Caco-2 (cell line): Measurements from ENCODE around the gene ADAP2. TPM values are rescaled to one million over a fixed set of nuclear protein-coding genes. Genes with fewer than 3 reads are reported as not detected.
"Not testable (repeated sequence)": the region's sequence is repeated elsewhere in the genome, so short reads cannot be mapped to it uniquely, and the experiment has no call there.

Experiments
- BruUV-seq: library from RNA; stranded (reverse); fragments of 400-500 nt; replicated peaks from 2 replicates; lab custom pipeline; 2021; lab: Mats Ljungman, UMichigan
- CTCF ChIA-PET: fragments of 300-600 bp; sonication (Branson Sonifier 250); formaldehyde crosslinking; loops from one replicate; lab custom pipeline; 2022; ENCODE audit warnings: antibody characterized with exemption; lab: Charles Lee
- POLR2A ChIA-PET: fragments of 300-600 bp; sonication (Branson Sonifier 250); formaldehyde crosslinking; loops from one replicate; lab custom pipeline; 2022; ENCODE audit warnings: antibody characterized with exemption; lab: Charles Lee
- DNase-seq, 2 experiments: peaks; one replicate each; pipeline versions ENCODE4 v3.0.0 to v3.0.0-alpha.2; 2020 to 2022
- H3K27me3 ChIP-seq: replicated peaks from 2 replicates; pipeline ENCODE4 v1.6.0; 2011; ENCODE audit warnings: low read length; ENCODE audit not compliant: control insufficient read depth, insufficient read depth
- H3K36me3 ChIP-seq: 2 replicates; pipeline ENCODE4 v1.5.1; 2011; ENCODE audit warnings: low read length; ENCODE audit not compliant: control insufficient read depth, insufficient read depth
- H3K4me1 ChIP-seq: fragments of 250-450 bp; sonication (Bioruptor Pico); 2 replicates; pipeline ENCODE4 v1.5.1; 2020; ENCODE audit warnings: mild to moderate bottlenecking
- H3K4me3 ChIP-seq: 2 replicates; pipeline ENCODE4 v1.5.1; 2011; ENCODE audit warnings: low read depth, mild to moderate bottlenecking, control low read depth, low read length
- H3K9me3 ChIP-seq: fragments of 250-450 bp; sonication (Bioruptor Pico); 2 replicates; pipeline ENCODE4 v1.5.1; 2020; ENCODE audit warnings: mild to moderate bottlenecking, moderate library complexity
- H3K27ac Mint-ChIP-seq: one replicate; pipeline ENCODE4 v1.8.0; 2022; ENCODE audit warnings: mixed read lengths; ENCODE audit not compliant: unreplicated experiment
- H3K27me3 Mint-ChIP-seq: one replicate; pipeline ENCODE4 v1.8.0; 2022; ENCODE audit warnings: mixed read lengths; ENCODE audit not compliant: insufficient read depth, unreplicated experiment
- H3K36me3 Mint-ChIP-seq: one replicate; pipeline ENCODE4 v1.8.0; 2022; ENCODE audit warnings: mild to moderate bottlenecking, mixed read lengths; ENCODE audit not compliant: insufficient read depth, unreplicated experiment
- H3K4me1 Mint-ChIP-seq: one replicate; pipeline ENCODE4 v1.8.0; 2022; ENCODE audit warnings: low read depth, mixed read lengths; ENCODE audit not compliant: unreplicated experiment
- H3K4me3 Mint-ChIP-seq: one replicate; pipeline ENCODE4 v1.8.0; 2022; ENCODE audit warnings: mild to moderate bottlenecking, moderate library complexity, mixed read lengths; ENCODE audit not compliant: unreplicated experiment
- H3K9me3 Mint-ChIP-seq: one replicate; pipeline ENCODE4 v1.8.0; 2022; ENCODE audit warnings: mixed read lengths; ENCODE audit not compliant: unreplicated experiment
- intact Hi-C: fragments of 100-400 bp; cut with micrococcal nuclease; formaldehyde crosslinking; loops from one replicate; pipeline ENCODE4 v1.10.0; 2022; ENCODE audit not compliant: unreplicated experiment
- total RNA-seq: library from RNA; stranded (reverse); gene quantifications from 2 replicates; pipeline ENCODE4 v1.2.3, GENCODE V29; 2022
- TF ChIP-seq, protein P1 (sequence below), 2 experiments: fragments of 200-600 bp in 1 of 2; IDR thresholded peaks; 1 replicate in 1 of 2; 2 replicates in 1 of 2; pipeline versions ENCODE4 v1.5.1 to v1.8.0; 2011 to 2022; ENCODE audit warnings: antibody characterized with exemption in 1 of 2, control low read depth in 1 of 2, inconsistent platforms in 1 of 2, low read depth in 1 of 2, low read length in 1 of 2, mild to moderate bottlenecking in 1 of 2, moderate library complexity in 1 of 2; ENCODE audit not compliant: insufficient read depth in 1 of 2, severe bottlenecking in 1 of 2, unreplicated experiment in 1 of 2

Gene ADAP2
- total RNA-seq, 1 experiment from 2014 or later = 3.1 TPM

GRCh38 chr17:30930495-30930894 lies 8.8 kb downstream of the ADAP2 start:
- H3K4me3 Mint-ChIP-seq = no peak overlapping the region
- no peaks in the 10 kb centered on the region for H3K9me3 ChIP-seq
- TF ChIP-seq, protein P1, sequence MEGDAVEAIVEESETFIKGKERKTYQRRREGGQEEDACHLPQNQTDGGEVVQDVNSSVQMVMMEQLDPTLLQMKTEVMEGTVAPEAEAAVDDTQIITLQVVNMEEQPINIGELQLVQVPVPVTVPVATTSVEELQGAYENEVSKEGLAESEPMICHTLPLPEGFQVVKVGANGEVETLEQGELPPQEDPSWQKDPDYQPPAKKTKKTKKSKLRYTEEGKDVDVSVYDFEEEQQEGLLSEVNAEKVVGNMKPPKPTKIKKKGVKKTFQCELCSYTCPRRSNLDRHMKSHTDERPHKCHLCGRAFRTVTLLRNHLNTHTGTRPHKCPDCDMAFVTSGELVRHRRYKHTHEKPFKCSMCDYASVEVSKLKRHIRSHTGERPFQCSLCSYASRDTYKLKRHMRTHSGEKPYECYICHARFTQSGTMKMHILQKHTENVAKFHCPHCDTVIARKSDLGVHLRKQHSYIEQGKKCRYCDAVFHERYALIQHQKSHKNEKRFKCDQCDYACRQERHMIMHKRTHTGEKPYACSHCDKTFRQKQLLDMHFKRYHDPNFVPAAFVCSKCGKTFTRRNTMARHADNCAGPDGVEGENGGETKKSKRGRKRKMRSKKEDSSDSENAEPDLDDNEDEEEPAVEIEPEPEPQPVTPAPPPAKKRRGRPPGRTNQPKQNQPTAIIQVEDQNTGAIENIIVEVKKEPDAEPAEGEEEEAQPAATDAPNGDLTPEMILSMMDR (IDR thresholded peaks at IDR 0.05; ENCODE audit: insufficient read depth in 1 of 2, low read depth in 1 of 2, low read length in 1 of 2, severe bottlenecking in 1 of 2, unreplicated experiment in 1 of 2) = no peak
- no peak overlapping the region for H3K27ac Mint-ChIP-seq
- no peaks in the 10 kb centered on the region for H3K36me3 Mint-ChIP-seq
- no peaks in the 10 kb centered on the region for H3K4me1 ChIP-seq
- no peak overlapping the region for H3K4me3 ChIP-seq
- DNase-seq = no peak
- no peaks in the 10 kb centered on the region for H3K36me3 ChIP-seq
- CTCF ChIA-PET = interaction anchor here (0.5 kb wide), 1 partner anchor 38 kb away, joined by 3 read pairs; no protein-coding TSS in a partner anchor
- no peaks in the 10 kb centered on the region for H3K4me1 Mint-ChIP-seq
- intact Hi-C loops = no loop called here
- BruUV-seq = no TSS peak
- H3K27me3 ChIP-seq = no peaks in the 10 kb centered on the region
- H3K27me3 Mint-ChIP-seq = peaks cover under 1% of the 10 kb centered on the region
- no peaks in the 10 kb centered on the region for H3K9me3 Mint-ChIP-seq
- POLR2A ChIA-PET = no interaction called here

DNA sequence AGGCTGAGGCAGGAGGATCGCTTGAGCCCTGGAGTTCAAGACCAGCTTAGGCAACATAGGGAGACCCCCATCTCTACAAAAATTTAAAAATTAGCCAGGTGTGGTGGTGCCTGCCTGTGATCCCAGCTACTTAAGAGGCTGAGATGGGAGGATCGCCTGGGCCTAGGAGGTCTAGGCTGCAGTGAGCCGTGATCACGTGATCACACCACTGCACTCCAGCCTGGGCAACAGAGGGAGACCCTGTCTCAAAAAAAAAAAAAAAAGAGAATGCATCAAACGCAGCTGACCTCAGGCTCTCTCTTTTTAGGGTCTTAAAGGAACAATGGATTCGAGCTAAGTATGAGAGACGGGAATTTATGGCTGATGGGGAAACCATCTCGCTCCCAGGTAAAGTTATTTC lies 9.8 kb downstream of the ADAP2 start:
- H3K4me1 Mint-ChIP-seq, BruUV-seq, H3K27ac Mint-ChIP-seq, H3K27me3 ChIP-seq, DNase-seq, H3K36me3 ChIP-seq, H3K9me3 Mint-ChIP-seq, H3K4me1 ChIP-seq, intact Hi-C loops, H3K4me3 ChIP-seq, H3K9me3 ChIP-seq, H3K36me3 Mint-ChIP-seq, H3K4me3 Mint-ChIP-seq, H3K27me3 Mint-ChIP-seq: not testable (repeated sequence)
- ChIA-PET POLR2A (interaction anchor here (0.5 kb wide), 1 partner anchor 81 kb away, joined by 5 read pairs; no protein-coding TSS in a partner anchor), CTCF (interaction anchor here (0.7 kb wide), 1 partner anchor 394 kb away, joined by 3 read pairs; no protein-coding TSS in a partner anchor)

- H3K36me3 Mint-ChIP-seq = no peaks in the 10 kb centered on the region
- Histone ChIP-seq H3K9me3 (no peaks in the 10 kb centered on the region), H3K4me3 (no peak overlapping the region), H3K36me3 (no peaks in the 10 kb centered on the region), H3K27me3 (no peaks in the 10 kb centered on the region), H3K4me1 (no peaks in the 10 kb centered on the region)
- no peak for DNase-seq
- ChIA-PET POLR2A (no interaction called here), CTCF (interaction anchor here (0.5 kb wide), 1 partner anchor 12 kb away, joined by 3 read pairs; the partner anchor contains the start of gene ADAP2)
- H3K4me3 Mint-ChIP-seq = no peak overlapping the region
- H3K9me3 Mint-ChIP-seq = no peaks in the 10 kb centered on the region
- TF ChIP-seq, protein P1 (IDR thresholded peaks at IDR 0.05; ENCODE audit: insufficient read depth in 1 of 2, low read depth in 1 of 2, low read length in 1 of 2, severe bottlenecking in 1 of 2, unreplicated experiment in 1 of 2) = no peak
- H3K27ac Mint-ChIP-seq = no peak overlapping the region
- no peaks in the 10 kb centered on the region for H3K4me1 Mint-ChIP-seq
- no peaks in the 10 kb centered on the region for H3K27me3 Mint-ChIP-seq
- BruUV-seq = no TSS peak
- intact Hi-C loops = no loop called here
Measured at GRCh38 chr17:30933966-30934365, 12.2 kb downstream of the ADAP2 start.
